NCI-H446 treated with DMSO at 0.1 percent for 48 hours (cell line): ENCODE measurements around the gene ERBB4.

Experiments used
- DNase-seq: peaks from one replicate; lab custom pipeline; 2025; lab: John Stamatoyannopoulos, UW

ERBB4 gene

DNA sequence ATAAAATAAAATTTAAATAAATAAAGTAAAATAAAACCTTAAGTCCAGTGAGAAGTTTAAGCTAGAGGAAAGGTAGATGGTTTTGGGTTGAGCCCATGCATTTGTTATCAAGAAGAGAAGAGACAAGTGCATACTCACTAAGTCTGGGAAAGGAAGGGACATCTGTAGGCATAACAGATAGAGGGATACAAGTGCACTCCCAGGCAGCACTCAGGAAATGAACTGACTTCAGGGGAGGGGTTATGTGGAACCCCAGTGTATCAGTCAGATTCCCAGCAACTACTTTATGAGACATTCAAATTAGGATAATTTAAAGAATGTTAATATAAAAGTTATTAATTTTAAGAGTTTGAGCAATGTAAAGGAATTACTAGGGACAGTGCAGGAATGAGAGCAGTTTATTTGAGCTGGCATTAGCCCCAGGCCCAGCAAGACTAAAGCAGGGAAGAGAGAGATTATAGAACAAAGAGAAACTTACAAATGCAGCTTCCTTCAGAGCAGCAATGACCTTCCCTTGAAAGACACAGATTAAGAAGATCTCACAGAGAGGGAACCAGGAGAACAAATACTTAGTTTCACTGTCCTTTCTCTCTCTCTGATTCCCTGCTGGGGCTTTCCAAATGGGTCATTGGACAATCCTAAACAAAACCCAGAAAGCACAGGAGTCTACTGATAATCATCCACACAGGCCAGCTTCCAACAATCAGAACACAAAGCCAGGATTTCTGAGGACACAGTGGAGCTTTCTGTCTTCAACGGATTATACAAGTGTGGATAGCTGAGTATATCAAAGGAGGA is 109.7 kb downstream of the ERBB4 start:
- no peak for DNase-seq

DNA sequence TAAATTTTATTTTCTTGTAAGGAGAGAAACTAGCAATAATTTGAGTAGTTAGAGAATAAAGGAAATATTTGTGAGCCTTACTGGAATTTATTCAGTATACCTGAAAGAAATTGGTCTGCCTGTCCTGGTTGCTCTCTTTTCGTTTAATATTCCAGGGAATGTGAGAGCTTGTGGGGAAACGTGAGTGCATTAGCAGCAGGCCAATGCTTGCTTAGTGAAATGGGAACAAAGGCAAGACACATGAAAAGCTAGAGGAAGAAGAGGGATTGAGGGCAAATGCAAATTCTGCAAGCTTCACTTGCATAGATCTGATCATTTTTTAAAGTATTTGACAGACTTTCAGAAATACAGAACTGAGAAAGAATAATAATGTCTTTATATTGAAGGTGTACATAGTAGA is 111.0 kb downstream of the ERBB4 start:
- DNase-seq: no peak

DNA sequence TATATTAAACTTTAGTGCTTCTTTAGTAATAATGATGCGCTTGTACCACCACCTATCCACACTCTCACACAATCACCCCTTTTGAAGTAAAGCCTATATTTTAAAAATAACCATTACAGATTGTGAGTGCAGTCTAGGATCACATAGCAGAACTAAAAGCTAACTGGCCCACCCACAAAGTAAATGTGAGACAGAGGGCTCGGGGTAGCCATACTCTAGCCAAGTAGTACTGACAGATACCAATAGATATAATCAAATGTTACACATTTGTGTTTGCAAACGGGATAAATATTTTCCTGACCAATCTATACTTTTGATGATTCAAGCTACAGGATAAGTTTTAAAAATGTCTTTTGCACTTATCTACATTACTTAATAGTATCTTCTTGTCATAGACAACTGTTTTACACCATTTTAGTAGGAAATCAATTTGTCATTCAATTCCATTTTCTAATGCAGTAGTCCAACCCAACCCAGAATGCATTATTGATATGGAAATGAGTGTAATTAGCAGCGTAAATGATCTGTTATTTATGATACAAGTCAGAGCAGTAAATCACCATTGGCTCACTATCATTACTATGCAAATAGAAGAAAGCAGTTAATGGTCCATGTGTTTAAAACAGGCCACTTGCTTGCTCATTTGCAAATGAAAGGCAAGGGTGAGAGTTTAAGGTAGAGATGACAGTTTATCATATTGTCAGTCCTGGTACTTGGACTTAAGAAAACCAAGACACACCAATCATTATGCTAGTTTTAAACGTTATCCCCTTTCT is 111.8 kb downstream of the ERBB4 start:
- DNase-seq: no peak

DNA sequence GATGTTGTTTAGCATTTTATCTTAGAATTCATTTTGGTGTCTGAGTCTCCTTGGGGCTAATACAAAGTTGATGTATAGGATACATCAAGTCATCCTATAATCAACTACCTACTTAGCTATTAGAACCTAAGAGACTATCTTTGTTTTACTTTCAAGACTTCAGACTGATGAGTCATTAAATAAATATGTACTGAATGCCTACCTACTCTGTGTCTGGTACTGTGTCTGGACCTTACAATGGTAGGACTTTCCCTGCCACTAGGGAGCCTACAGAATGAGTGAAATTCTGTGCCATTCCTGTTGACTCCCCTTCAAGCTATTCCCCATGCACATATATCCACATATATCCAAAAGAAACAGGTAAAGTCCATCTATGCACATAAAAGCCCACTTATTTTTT is 114.5 kb downstream of the ERBB4 start:
- DNase-seq: no peak

DNA sequence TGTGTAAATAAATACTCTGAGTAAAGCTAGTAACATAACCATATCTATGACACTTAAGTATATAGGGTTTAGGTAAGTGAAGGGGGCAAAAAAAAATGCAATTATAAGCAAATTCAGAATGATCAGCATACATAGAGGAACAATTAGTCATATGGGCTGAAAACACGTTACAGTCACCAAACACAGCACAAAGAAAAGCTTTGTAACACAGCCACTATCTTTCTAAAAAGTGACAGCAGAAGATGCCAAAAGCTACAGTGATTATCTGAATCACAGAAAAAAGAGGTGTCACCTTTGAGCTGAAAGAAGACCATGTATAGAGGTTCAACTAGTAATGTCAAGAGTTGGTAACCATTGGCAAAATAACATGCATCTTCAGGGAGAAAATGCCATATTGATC is 115.5 kb downstream of the ERBB4 start:
- DNase-seq: no peak

DNA sequence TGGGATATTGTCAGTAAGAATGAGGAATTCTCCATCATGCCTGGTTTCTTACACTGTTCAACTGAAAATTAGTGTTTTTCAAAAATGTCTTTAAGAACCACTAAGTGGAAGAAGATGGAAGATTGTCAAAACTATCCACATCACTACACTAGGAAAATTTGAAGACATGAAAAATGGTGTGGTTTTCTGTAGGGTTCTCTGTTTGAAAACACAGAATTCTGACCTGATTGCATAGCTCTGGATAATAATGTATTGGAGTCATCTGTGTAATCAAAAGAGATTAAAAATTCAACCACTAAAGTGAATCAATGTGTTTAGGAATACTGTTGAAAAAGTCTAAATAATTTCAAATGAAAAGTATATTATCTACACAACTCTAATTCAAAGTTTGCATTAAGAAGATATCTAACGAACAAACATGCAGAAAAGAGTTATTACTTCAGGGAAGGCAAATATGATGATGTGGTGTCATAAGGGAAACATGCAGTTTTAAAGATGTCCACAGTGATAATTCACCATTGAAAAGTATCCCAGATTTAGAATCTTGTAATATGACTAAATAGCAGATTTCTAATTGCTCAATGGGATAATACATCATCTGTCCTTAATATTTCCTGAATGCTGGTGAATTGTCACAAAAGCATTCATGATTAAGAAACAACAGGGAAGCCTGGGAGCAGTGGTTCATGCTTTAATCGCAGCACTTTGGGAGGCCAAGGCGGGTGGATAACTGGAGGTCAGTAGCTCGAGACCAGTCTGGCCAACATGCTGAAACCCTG is 116.9 kb downstream of the ERBB4 start:
- DNase-seq: no peak

DNA sequence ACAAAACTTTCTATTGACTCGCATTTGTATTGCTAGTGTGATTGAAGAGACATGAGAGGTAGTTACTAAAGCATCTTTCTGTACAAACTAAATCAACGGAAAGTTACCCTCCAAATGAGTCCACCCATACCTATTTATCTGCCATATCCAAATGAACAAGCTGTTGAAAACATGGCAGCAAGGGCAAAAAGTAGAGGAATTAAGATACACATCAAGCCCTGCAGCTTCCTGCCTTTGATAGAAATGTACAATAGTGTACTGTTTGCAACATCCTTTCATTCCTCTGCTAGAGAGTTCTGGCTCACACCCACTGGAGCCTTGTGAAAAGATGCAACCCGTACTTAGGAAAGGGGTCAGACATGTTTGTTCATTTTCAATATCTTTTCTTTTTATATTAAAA is 122.5 kb downstream of the ERBB4 start:
- no peak for DNase-seq

DNA sequence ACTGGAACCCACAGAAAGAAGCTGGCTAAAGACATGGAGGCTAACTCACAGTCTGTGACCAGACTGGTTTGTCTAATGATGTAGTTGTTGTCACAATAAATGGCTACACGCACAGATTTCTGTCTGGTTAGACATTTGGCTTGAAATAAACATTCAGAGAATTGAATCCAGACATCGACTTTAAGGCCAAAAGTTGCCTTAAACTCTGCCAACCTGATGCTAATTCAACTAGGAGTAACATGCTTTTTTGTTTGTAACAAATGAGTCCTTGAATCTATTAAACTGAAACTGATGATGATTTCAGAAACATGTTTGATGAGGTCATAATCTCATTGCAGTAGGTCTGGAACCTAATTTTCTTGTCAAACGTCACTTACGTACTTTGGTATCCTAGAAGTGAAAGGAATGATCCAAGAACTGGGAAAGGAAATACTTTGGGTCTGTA is 123.8 kb downstream of the ERBB4 start:
- DNase-seq: peak; percentile 95

DNA sequence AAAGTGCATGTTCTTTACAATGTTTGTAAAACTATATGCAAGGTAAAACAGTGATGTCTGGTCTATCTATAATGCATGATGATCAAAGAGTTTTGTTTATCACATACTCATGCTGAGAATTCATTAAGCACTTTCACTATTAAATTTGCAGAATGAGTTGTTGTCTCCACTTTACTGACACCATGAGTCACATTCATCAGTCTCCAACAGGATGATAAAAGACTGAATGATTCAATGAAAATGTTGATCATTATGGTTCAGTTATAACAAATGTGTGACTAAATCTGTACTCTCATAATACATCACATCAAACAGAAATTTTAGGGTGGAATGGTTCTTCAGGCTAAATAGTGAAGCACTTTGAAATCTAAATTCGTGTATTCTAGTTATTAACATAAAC is 129.0 kb downstream of the ERBB4 start:
- DNase-seq: no peak

DNA sequence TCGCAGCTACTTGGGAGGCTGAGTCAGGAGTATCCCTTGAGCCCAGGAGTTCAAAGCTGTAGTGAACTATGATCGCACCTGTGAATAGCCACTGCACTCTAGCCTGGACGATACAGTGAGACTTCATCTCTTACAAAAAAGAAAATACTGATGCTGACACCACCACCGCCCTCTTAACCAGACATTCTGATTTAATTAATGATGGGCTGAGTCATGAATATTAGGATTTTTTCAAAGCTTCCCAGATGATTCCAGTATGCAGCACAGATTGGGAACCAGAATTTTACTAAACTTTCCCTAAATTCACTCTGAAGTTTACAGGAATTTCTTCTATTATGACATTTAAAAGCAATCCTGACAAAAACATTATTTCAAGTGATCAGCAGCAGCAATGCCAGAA is 130.1 kb downstream of the ERBB4 start:
- no peak for DNase-seq

DNA sequence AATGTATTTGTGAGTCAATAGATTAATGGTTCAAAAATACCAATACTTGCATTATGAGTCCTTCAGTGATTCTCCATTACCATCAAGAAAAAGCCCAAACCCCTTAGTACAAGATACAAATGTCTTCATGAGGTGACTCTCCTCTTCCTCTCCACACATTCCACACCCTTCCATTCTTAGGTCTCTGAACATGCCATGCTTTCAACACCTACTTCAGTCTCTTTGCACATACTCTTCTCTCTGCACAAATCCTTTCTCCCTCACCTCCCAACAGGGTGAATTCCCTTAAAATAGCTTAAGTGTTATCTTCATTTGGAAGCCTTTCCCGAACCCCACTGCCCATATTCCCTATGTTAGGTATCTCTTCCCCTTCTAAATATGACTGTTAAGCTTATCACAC is 131.9 kb downstream of the ERBB4 start:
- no peak for DNase-seq

DNA sequence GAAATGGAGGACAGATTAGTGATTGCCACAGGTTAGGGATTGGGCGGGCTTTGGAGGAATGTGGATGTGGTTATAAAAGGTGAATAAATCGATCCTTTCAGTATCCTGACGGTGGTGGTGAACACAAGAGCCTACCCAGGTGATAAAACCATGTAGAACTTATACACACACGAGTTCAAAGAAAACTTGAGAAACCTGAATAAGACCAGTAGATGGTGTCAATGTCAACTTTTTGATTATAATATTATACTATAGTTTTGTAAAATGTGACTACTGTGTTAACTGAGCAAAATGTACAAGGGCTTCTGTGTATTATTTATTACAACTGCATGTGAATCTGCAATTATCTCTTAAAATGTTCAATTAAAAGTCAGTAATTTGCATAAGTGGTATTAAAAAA is 136.3 kb downstream of the ERBB4 start:
- peak; percentile 34 for DNase-seq

DNA sequence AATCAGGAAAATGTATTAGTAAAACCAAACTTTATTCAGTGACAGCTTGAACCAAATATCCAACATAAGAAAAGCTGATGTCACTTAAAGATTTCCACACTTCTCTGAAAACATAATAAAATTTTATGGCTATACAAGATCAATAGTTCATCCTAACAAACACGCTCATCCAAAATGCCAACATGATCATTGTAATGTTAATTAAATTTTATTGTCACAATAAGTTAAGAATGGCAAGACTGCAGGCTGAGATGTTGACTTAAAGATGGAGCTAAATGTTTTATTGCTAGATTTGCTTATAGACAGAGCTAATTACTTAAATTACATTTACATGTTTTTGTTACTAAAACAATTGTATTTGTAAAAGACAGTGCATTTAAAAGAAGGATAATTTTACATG is 140.3 kb downstream of the ERBB4 start:
- no peak for DNase-seq

DNA sequence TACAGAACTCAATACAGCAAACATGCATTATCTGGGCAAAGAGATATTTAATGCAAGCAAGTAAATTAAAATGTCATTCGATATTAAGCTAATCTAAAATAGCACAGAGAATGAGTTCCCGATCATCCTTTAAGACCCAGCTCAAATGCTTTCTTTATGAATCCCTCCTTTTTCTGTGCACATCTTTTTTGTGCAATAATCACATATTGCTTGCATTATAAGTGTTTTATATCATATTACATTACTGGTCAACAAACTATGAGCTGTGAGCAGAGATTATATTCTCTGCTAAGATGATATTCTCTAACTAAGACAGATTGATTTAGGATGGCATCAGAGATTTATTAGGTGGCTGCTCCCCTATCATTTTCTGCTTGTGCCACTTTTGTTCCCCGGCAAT is 146.1 kb downstream of the ERBB4 start:
- no peak for DNase-seq

DNA sequence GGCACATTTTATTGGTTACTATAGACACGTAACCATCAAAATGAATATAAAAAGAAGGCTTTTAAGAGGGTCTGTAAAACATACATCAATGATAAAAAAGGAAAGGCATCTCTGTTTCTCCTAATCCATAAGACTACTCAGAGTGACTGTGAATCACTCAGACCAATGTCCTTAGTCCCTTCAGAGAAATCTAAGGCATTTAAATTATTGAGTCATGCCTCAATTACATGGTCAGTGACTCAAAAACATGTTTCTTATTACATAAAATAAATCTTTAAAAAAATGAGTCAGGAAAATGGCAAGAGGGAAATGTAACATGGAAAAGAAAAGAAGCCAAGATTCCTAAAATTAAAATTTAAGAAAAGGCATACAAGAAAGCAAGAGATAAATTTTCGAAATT is 146.6 kb downstream of the ERBB4 start:
- no peak for DNase-seq

DNA sequence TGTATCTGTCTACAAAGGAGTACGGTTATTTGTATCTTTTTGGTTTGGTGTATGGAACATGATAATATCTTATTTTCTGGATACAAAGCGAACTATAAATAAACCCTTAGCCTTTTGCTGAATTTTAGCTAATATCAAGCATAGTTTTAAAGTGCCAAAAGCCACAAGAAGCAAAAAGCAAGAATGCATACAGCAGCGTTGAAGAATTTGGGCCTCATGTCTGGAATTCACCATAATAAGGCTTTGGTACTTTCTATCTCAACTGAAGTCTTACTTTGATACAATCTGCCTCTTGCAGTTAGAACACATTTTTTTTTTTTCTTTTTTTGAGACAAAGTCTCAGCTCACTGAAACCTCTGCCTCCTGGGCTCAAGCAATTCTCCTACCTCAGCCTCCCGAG is 151.5 kb downstream of the ERBB4 start:
- DNase-seq: no peak

DNA sequence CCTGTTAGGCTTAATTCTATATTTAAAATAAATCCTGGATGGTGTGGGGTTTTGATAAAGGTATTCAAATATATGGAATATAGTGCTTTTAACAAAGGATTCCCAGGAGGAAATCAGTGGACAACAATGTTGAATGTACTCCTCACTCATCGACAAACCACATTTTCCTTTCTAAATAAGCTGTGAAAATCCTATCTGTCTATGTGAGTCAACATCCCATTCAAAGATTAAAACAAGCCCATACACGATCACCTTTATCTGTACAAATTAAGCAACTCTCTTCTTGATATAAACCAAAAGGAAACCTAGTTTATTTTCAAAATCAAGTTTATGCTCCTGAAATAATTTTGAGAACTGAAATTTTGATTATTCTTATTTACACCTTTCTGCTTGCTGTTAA is 153.4 kb downstream of the ERBB4 start:
- no peak for DNase-seq

DNA sequence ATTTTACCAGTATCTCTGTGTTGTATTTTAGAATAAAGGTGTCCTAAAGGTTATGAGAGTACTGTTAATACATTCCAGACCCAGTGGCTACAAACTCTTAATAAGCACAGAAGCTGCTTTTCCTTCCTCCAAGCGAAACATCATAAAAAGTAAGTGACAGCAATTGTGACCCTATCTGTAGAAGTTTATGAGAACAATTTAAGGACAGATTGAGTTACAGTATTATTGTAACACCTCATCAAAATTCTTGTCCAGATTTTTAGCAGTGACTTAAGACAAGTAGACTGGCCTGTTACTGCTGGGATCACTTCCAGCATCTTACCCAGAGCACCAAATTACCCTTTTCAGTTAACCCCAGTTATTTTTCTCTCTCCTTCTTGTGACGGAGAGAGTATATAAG is 154.6 kb downstream of the ERBB4 start:
- DNase-seq: no peak

DNA sequence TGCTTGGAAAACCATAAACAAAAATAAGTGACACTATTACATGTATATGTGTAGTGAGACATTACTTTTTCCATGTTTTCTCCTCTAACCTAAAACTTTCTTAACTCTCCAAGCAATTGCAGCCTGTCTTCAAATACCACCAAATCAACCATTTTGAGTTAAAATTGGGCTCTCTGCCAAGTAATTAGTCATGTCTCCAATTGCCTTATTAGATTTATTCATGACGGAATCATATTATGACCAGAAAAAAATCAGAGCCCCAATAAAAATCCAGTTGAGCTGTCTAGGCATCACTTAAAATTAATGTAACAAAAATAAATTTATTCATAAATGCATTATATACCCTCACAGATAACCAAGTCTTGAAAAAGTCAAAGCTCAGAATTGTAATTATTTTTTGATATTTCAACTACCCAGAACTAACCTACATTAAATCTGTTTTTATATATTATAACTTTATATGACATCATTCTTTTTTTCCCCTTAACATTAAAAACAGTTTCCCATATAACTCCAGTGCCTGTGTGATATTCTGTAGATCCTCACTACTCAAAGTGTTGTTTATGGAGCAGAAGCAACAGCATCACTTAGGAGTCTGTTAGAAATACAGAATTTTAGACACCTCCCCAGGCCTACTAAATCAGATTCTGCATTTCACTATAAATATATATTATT is 157.0 kb downstream of the ERBB4 start:
- peak; percentile 83 for DNase-seq

DNA sequence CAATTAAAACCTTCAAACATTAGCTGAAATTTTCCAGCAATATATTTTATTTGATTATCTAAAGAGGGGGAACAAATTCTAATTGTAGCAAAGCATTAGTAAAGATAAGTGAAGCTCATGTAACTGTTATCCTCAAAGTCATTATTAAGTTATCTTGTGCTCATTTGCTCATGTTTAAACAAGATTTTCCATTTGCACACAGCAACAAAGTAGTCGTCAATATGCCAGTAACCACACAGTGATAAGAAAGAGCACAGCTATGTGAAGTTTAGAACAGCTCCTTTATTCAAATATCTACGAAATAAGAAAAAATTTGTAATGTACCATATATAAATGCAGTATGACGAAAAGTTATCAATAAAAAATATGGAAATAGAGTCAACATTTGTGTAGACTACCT is 159.5 kb downstream of the ERBB4 start:
- DNase-seq: no peak

DNA sequence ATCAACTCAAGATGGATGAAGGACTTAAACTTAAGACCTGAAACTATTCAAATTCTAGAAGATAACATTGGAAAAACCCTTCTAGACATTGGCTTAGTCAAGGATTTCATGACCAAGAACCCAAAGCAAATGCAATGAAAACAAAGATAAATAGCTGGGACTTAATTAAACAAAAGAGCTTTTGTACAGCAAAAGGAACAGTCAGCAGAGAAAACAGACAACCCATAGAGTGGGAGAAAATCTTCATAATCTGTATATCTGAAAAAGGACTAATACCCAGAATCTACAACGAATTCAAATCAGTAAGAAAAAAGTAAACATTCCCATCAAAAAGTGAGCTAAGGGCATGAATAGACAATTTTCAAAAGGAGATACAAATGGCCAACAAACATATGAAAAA is 171.2 kb downstream of the ERBB4 start:
- no peak for DNase-seq
